OCI-LY7 (cell line): Measurements from ENCODE around the gene COL23A1.

Source experiments
- CTCF ChIP-seq: fragments of 200-600 bp; sonication (generic); conservative IDR thresholded peaks from 2 replicates; pipeline ENCODE4 v1.5.1; 2014; ENCODE audit warnings: mild to moderate bottlenecking, antibody characterized with exemption, low read length, moderate library complexity, mixed read lengths
- EZH2phosphoT487 ChIP-seq: fragments of 200-600 bp; sonication (generic); IDR thresholded peaks from 2 replicates; pipeline ENCODE4 v1.6.1; 2018; ENCODE audit warnings: low read depth, borderline replicate concordance, mild to moderate bottlenecking, mixed run types, antibody characterized with exemption, low read length, moderate library complexity, mixed read lengths

DNA sequence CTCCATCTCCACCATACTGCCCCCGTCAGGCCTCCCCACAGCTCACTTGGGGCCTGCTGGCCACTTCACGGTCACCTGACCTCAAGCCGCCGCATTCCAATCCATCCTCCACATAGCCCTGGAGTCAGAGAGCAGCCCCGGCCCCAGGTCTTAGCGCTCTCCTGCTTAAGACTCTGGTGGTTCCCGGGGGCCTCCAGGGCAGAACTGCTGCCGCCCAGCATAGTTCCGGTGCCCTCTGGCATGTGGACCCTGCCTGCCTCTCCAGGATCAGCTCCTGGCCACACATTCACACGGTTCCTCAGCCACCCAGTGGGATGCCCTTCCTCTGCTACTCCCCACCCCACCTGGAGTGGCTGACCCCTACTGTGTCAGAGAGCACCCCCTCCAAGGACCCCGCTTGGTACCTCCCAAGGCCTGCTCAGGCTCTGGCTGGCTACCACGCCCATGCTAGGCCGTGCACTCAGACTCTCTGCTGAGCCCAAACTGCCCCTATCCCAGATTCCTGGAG lies 366.3 kb downstream of the COL23A1 start:
- TF ChIP-seq CTCF, result no peak
- no peak for TF ChIP-seq EZH2phosphoT487
